H1 (cell line): ENCODE data around the gene MUC2. TPM values are rescaled to one million over a fixed set of nuclear protein-coding genes. Genes with fewer than 3 reads are reported as not detected.

Source experiments
- CTCF ChIA-PET: fragments of 300-600 bp; sonication (Branson Sonifier 250); formaldehyde crosslinking; loops from one replicate; lab custom pipeline; 2021; ENCODE audit not compliant: partially characterized antibody; lab: Charles Lee
- POLR2A ChIA-PET: fragments of 300-600 bp; sonication (Branson Sonifier 250); formaldehyde crosslinking; loops from one replicate; lab custom pipeline; 2021; ENCODE audit warnings: inconsistent platforms; ENCODE audit not compliant: partially characterized antibody; lab: Charles Lee
- DNase-seq, 2 experiments: peaks; one replicate each; pipeline versions ENCODE4 v3.0.0 to v3.0.0-alpha.2; 2010 to 2022; ENCODE audit warnings: low spot score in 2 of 2, low read depth in 1 of 2, mixed read lengths in 1 of 2
- FAIRE-seq: peaks from 2 replicates; lab custom pipeline; 2011; peaks lifted over from hg19 to GRCh38; lab: Jason Lieb, UNC
- H2AFZ ChIP-seq: 2 replicates; pipeline ENCODE4 v1.8.1; 2012; ENCODE audit warnings: low read length, inconsistent platforms
- H2AK5ac ChIP-seq: 2 replicates; pipeline ENCODE4 v1.6.1; 2013; ENCODE audit warnings: low read depth, low read length
- H2BK120ac ChIP-seq: replicated peaks from 2 replicates; pipeline ENCODE3; 2013; ENCODE audit warnings: low read depth, low read length, inconsistent platforms
- H2BK12ac ChIP-seq: 2 replicates; pipeline ENCODE4 v1.6.1; 2013; ENCODE audit warnings: low read depth, low read length
- H2BK15ac ChIP-seq: 2 replicates; pipeline ENCODE4 v1.6.1; 2013; ENCODE audit warnings: low read length
- H2BK20ac ChIP-seq: 2 replicates; pipeline ENCODE4 v1.6.1; 2013; ENCODE audit warnings: low read length
- H2BK5ac ChIP-seq: 2 replicates; pipeline ENCODE4 v1.6.1; 2013; ENCODE audit warnings: low read depth, low read length
- H3K14ac ChIP-seq: 2 replicates; pipeline ENCODE4 v1.6.1; 2013; ENCODE audit warnings: inconsistent platforms; ENCODE audit not compliant: insufficient read length
- H3K18ac ChIP-seq: 2 replicates; pipeline ENCODE4 v1.6.1; 2013; ENCODE audit warnings: low read length; ENCODE audit errors: extremely low read depth
- H3K23ac ChIP-seq: 2 replicates; pipeline ENCODE4 v1.6.1; 2013; ENCODE audit warnings: inconsistent platforms; ENCODE audit not compliant: insufficient read length
- H3K23me2 ChIP-seq: 2 replicates; pipeline ENCODE4 v1.6.1; 2013; ENCODE audit warnings: low read depth, low read length
- H3K27ac ChIP-seq: 2 replicates; pipeline ENCODE4 v1.6.1; 2011; ENCODE audit warnings: low read depth, low read length, inconsistent platforms
- H3K27me3 ChIP-seq, 4 experiments: replicated peaks in 1 of 4; 1 replicate in 1 of 4; 2 replicates in 3 of 4; pipeline versions ENCODE4 v1.6.1 to v1.8.1; 2011 to 2013; ENCODE audit warnings: low read length in 3 of 4, mild to moderate bottlenecking in 3 of 4, inconsistent platforms in 2 of 4, mixed read lengths in 2 of 4, moderate library complexity in 1 of 4; ENCODE audit not compliant: control insufficient read depth in 3 of 4, insufficient read depth in 3 of 4; ENCODE audit errors: extremely low read depth in 1 of 4
- H3K36me3 ChIP-seq, 4 experiments: 2 replicates each; pipeline versions ENCODE4 v1.6.1 to v1.8.1; 2011 to 2013; ENCODE audit warnings: mild to moderate bottlenecking in 4 of 4, low read length in 3 of 4, moderate library complexity in 2 of 4, control low read depth in 1 of 4, inconsistent platforms in 1 of 4; ENCODE audit not compliant: insufficient read depth in 4 of 4, control insufficient read depth in 2 of 4
- H3K4ac ChIP-seq: replicated peaks from 2 replicates; pipeline ENCODE3; 2013; ENCODE audit warnings: low read length, low read depth, mixed read lengths, inconsistent platforms; ENCODE audit not compliant: insufficient read length
- H3K4me1 ChIP-seq, 4 experiments: replicated peaks in 1 of 4; 1 replicate in 1 of 4; 2 replicates in 3 of 4; pipeline versions ENCODE4 v1.6.1 to v1.8.1; 2011 to 2013; ENCODE audit warnings: low read length in 3 of 4, inconsistent platforms in 2 of 4, mixed read lengths in 1 of 4; ENCODE audit not compliant: insufficient read depth in 4 of 4, control insufficient read depth in 3 of 4
- H3K4me2 ChIP-seq, 2 experiments: 2 replicates each; pipeline versions ENCODE4 v1.6.1 to v1.8.1; 2011 to 2013; ENCODE audit warnings: low read depth in 2 of 2, low read length in 2 of 2, control low read depth in 1 of 2, inconsistent platforms in 1 of 2, mild to moderate bottlenecking in 1 of 2; ENCODE audit not compliant: insufficient read depth in 1 of 2
- H3K4me3 ChIP-seq, 4 experiments: fragments of 200-600, 300-600 bp in 1 of 4; sonication (generic), shearing (Covaris generic), sonication (Bioruptor Twin) in 1 of 4; 2 replicates each; pipeline versions ENCODE4 v1.5.1 to v1.8.1; 2011 to 2016; ENCODE audit warnings: low read length in 4 of 4, low read depth in 3 of 4, control low read depth in 2 of 4, inconsistent platforms in 2 of 4, mild to moderate bottlenecking in 2 of 4, mixed read lengths in 1 of 4, moderate library complexity in 1 of 4; ENCODE audit not compliant: insufficient read depth in 2 of 4; ENCODE audit errors: extremely low read depth in 1 of 4
- H3K56ac ChIP-seq: replicated peaks from 2 replicates; pipeline ENCODE3; 2013; ENCODE audit warnings: low read depth, mild to moderate bottlenecking, mixed read lengths, low read length, inconsistent platforms; ENCODE audit not compliant: insufficient read length
- H3K79me1 ChIP-seq: 2 replicates; pipeline ENCODE4 v1.6.1; 2013; ENCODE audit warnings: low read depth, low read length, control low read depth
- H3K79me2 ChIP-seq, 2 experiments: 2 replicates each; pipeline versions ENCODE4 v1.6.1 to v1.8.1; 2012 to 2013; ENCODE audit warnings: low read length in 2 of 2, mild to moderate bottlenecking in 2 of 2, inconsistent platforms in 1 of 2; ENCODE audit not compliant: insufficient read depth in 2 of 2, control insufficient read depth in 1 of 2
- H3K9ac ChIP-seq, 4 experiments: replicated peaks in 1 of 4; 1 replicate in 1 of 4; 2 replicates in 3 of 4; pipeline versions ENCODE4 v1.6.1 to v1.8.1; 2011 to 2013; ENCODE audit warnings: low read depth in 3 of 4, low read length in 3 of 4, control low read depth in 2 of 4, mild to moderate bottlenecking in 2 of 4, moderate library complexity in 2 of 4, inconsistent platforms in 1 of 4; ENCODE audit errors: extremely low read depth in 1 of 4
- H3K9me3 ChIP-seq, 2 experiments: 2 replicates each; pipeline versions ENCODE4 v1.6.1 to v1.8.1; 2012 to 2013; ENCODE audit warnings: mild to moderate bottlenecking in 2 of 2, moderate library complexity in 2 of 2, control low read depth in 1 of 2, inconsistent platforms in 1 of 2, low read depth in 1 of 2, low read length in 1 of 2, mixed read lengths in 1 of 2; ENCODE audit not compliant: insufficient read depth in 2 of 2
- H4K20me1 ChIP-seq, 2 experiments: replicated peaks in 1 of 2; 2 replicates each; pipeline versions ENCODE3 to v1.8.1; 2011 to 2013; ENCODE audit warnings: inconsistent platforms in 2 of 2, low read length in 2 of 2, mild to moderate bottlenecking in 1 of 2; ENCODE audit not compliant: insufficient read depth in 2 of 2, control insufficient read depth in 1 of 2
- H4K5ac ChIP-seq: 2 replicates; pipeline ENCODE4 v1.6.1; 2013; ENCODE audit warnings: low read length, low read depth, mixed read lengths, inconsistent platforms; ENCODE audit not compliant: insufficient read length
- H4K8ac ChIP-seq: 2 replicates; pipeline ENCODE4 v1.8.0; 2013; ENCODE audit warnings: mild to moderate bottlenecking, moderate library complexity, low read length, inconsistent platforms; ENCODE audit not compliant: insufficient read depth; ENCODE audit errors: extremely low read depth
- H4K91ac ChIP-seq: replicated peaks from 2 replicates; pipeline ENCODE3; 2013; ENCODE audit warnings: low read length, mixed read lengths, inconsistent platforms; ENCODE audit not compliant: insufficient read length
- BCL11A ChIP-seq, 2 experiments: IDR thresholded peaks; one replicate each; pipeline ENCODE4 v1.6.1; 2011; ENCODE audit warnings: low read depth in 2 of 2, low read length in 2 of 2, mild to moderate bottlenecking in 2 of 2
- CEBPB ChIP-seq: IDR thresholded peaks from 2 replicates; pipeline ENCODE4 v1.6.1; 2012; ENCODE audit warnings: low read depth, low read length
- CHD1 ChIP-seq: IDR thresholded peaks from 2 replicates; pipeline ENCODE4 v1.6.1; 2012; ENCODE audit warnings: low read depth, low read length, improper control_type of control experiment
- CREB1 ChIP-seq: IDR thresholded peaks from 2 replicates; pipeline ENCODE4 v1.6.1; 2012; ENCODE audit warnings: inconsistent platforms
- FOSL1 ChIP-seq: IDR thresholded peaks from 2 replicates; pipeline ENCODE4 v1.6.1; 2011; ENCODE audit warnings: mild to moderate bottlenecking, low read depth, low read length, moderate library complexity; ENCODE audit not compliant: insufficient read depth
- RAD21 ChIP-seq, 2 experiments: IDR thresholded peaks in 1 of 2; conservative IDR thresholded peaks in 1 of 2; 2 replicates each; pipeline ENCODE4 v1.6.1; 2011; ENCODE audit warnings: low read depth in 2 of 2, low read length in 2 of 2, improper control_type of control experiment in 1 of 2, inconsistent platforms in 1 of 2, mild to moderate bottlenecking in 1 of 2, moderate library complexity in 1 of 2
- RBBP5 ChIP-seq: IDR thresholded peaks from 2 replicates; pipeline ENCODE4 v1.7.1; 2012; ENCODE audit warnings: low read depth, mild to moderate bottlenecking, inconsistent platforms, low read length, moderate library complexity, borderline replicate concordance
- SP4 ChIP-seq: IDR thresholded peaks from 2 replicates; pipeline ENCODE4 v1.6.1; 2012; ENCODE audit warnings: low read length, inconsistent platforms
- SUZ12 ChIP-seq: fragments of 200-600 bp; sonication (generic); IDR thresholded peaks from 2 replicates; pipeline ENCODE4 v1.6.1; 2012; ENCODE audit warnings: mild to moderate bottlenecking, inconsistent platforms, low read length, moderate library complexity, mixed read lengths
- TBP ChIP-seq: IDR thresholded peaks from 2 replicates; pipeline ENCODE4 v1.6.1; 2011; ENCODE audit warnings: low read depth, low read length, improper control_type of control experiment
- TCF12 ChIP-seq: IDR thresholded peaks from 2 replicates; pipeline ENCODE4 v1.6.1; 2011; ENCODE audit warnings: low read depth, mild to moderate bottlenecking, low read length
- WGBS, 2 experiments: shearing (Covaris generic) in 1 of 2; methylation state at CpG; one replicate each; pipeline versions ENCODE4 v1.1.6 to v1.1.7; 2013 to 2015; ENCODE audit warnings: low lambda C conversion rate in 2 of 2, mixed read lengths in 2 of 2, inconsistent platforms in 1 of 2, low coverage in 1 of 2, missing lambda C conversion rate in 1 of 2; ENCODE audit not compliant: insufficient replicate concordance in 2 of 2, insufficient coverage in 1 of 2, insufficient read length in 1 of 2; ENCODE audit errors: extremely low coverage in 1 of 2, missing lambda C conversion rate in 1 of 2; 5-methylcytosine and 5-hydroxymethylcytosine counted together
- polyA plus RNA-seq, 7 experiments: library from polyadenylated mRNA; depleted of rRNA in 3 of 7; stranded (reverse) in 5 of 7; unstranded in 2 of 7; fragments of >200 nt in 5 of 7; fragments of 200-250 nt in 2 of 7; gene quantifications; 1 replicate in 5 of 7; 2 replicates in 1 of 7; 4 replicates in 1 of 7; pipeline versions ENCODE4 v1.2.1 to v1.2.3, GENCODE V29; 2011 to 2013; ENCODE audit warnings: missing spikeins in 2 of 7, mixed read lengths in 2 of 7
- total RNA-seq: library from RNA; stranded (reverse); fragmentation: NEBNext Ultra II Directional; extraction: Animal tissue kit (Norgen Biotek cat#: 25700); gene quantifications from 2 replicates; pipeline ENCODE4 v1.2.1, GENCODE V29; 2021
- TF ChIP-seq, protein P1 (sequence below): IDR thresholded peaks from 2 replicates; pipeline ENCODE4 v1.6.1; 2012; ENCODE audit warnings: inconsistent platforms

MUC2 gene
- total and polyA plus RNA-seq, 2 of the 8 experiments (the other 6 are each of a cell fraction or from before 2014, with no cell fraction given) = not detected

- Histone ChIP-seq H3K27ac (no peak overlapping the region), H3K27me3 (no peaks in the 10 kb centered on the region), H2BK20ac (no peak overlapping the region), H3K4me2 (no peak overlapping the region), H2BK120ac (no peak overlapping the region), H3K36me3 (no peaks in the 10 kb centered on the region), H2AK5ac (no peak overlapping the region), H2BK12ac (no peak overlapping the region), H3K14ac (no peak overlapping the region), H3K4me1 (no peaks in the 10 kb centered on the region), H3K18ac (no peak overlapping the region)
- FAIRE-seq = no peak
- 89% methylated on average over 25 of the region's 34 CpGs; no CpG with 5 or more reads in 1 of the 2 experiments for WGBS, 2 experiments
- no peak for TF ChIP-seq CREB1
- no peak for TF ChIP-seq RBBP5
- no peak for TF ChIP-seq CEBPB
- no peak for TF ChIP-seq TCF12
- no peak for TF ChIP-seq BCL11A (IDR thresholded peaks at IDR 0.05; ENCODE audit: low read depth in 2 of 2, low read length in 2 of 2)
- no peak for TF ChIP-seq SP4
- no peak for TF ChIP-seq CHD1
- TF ChIP-seq, protein P1, sequence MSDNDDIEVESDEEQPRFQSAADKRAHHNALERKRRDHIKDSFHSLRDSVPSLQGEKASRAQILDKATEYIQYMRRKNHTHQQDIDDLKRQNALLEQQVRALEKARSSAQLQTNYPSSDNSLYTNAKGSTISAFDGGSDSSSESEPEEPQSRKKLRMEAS = no peak
- no peak for TF ChIP-seq RAD21 (IDR thresholded peaks at IDR 0.05 in 1 of 2, conservative IDR thresholded peaks at IDR 0.05 in 1 of 2; ENCODE audit: low read depth in 2 of 2, low read length in 2 of 2)
- TF ChIP-seq FOSL1 = no peak
- no peak for TF ChIP-seq TBP
- no peak for TF ChIP-seq SUZ12
- TF ChIP-seq, all 59 proteins: peak for 0
- POLR2A ChIA-PET = no interaction called here
- Histone ChIP-seq H4K91ac (no peak overlapping the region), H2BK5ac (no peak overlapping the region), H4K8ac (no peak overlapping the region), H3K79me1 (no peaks in the 10 kb centered on the region), H4K5ac (no peak overlapping the region), H2AFZ (no peak overlapping the region), H3K4ac (no peak overlapping the region), H3K23ac (no peak overlapping the region), H3K56ac (no peak overlapping the region), H3K9ac (no peak overlapping the region), H3K79me2 (no peaks in the 10 kb centered on the region), H3K4me3 (no peak overlapping the region), H3K9me3 (peaks cover under 1 to 13% of the 10 kb centered on the region in 2 experiments; a peak in 1 of 4 replicates), H4K20me1 (no peaks in the 10 kb centered on the region), H3K23me2 (no peaks in the 10 kb centered on the region), H2BK15ac (no peak overlapping the region)
- DNase-seq = no peak
- CTCF ChIA-PET = interaction anchor here (0.5 to 0.9 kb wide), 3 partner anchors 33 to 143 kb away, joined by 3 read pairs; no protein-coding TSS in a partner anchor
These were observed 9.2 kb downstream of the MUC2 start for GRCh38 chr11:1083621-1084551.
